ENCODE measurements around the gene DYNLT5.
A peak's percentile ranks its signal among the peaks of the same experiment; 100 is the strongest.

Gene DYNLT5

GRCh38 chr1:66751160-66751559 lies 1.1 kb upstream of the DYNLT5 start:
- H2AFZ ChIP-seq (ENCODE audit: low read length): no peak overlapping the region
- no peaks in the 10 kb centered on the region for H3K27me3 ChIP-seq (replicated peaks; ENCODE audit: insufficient read depth, low read length)
- no peak overlapping the region for H3K9ac ChIP-seq (ENCODE audit: low read length)
- no peaks in the 10 kb centered on the region for H3F3A ChIP-seq (ENCODE audit: insufficient read depth, low read length)
- no peak for DNase-seq
- no peaks in the 10 kb centered on the region for H4K20me1 ChIP-seq (ENCODE audit: insufficient read depth, low read length)
- no peaks in the 10 kb centered on the region for H3K36me3 ChIP-seq (replicated peaks; ENCODE audit: insufficient read depth, low read length)
- H3K4me3 ChIP-seq (ENCODE audit: low read length): no peak overlapping the region
- H3K9me2 ChIP-seq (replicated peaks; ENCODE audit: insufficient read depth, low read length): no peaks in the 10 kb centered on the region
- no peak overlapping the region for H3K27ac ChIP-seq (ENCODE audit: low read length)
- H3K9me3 ChIP-seq (replicated peaks; ENCODE audit: insufficient read depth, low read length): no peaks in the 10 kb centered on the region
- no peak overlapping the region for H3K4me2 ChIP-seq (ENCODE audit: low read depth, low read length)
- H3K4me1 ChIP-seq (ENCODE audit: low read length): peaks cover 5% of the 10 kb centered on the region; the same call in 1 of the 2 replicates
- H3K79me2 ChIP-seq (ENCODE audit: low read length): no peaks in the 10 kb centered on the region
- no peak for TF ChIP-seq CTCF (IDR thresholded peaks at IDR 0.05; ENCODE audit: low read length)
- TF ChIP-seq EZH2phosphoT487 (IDR thresholded peaks at IDR 0.05; ENCODE audit: low read length): no peak
- no peak for TF ChIP-seq EZH2 (optimal IDR thresholded peaks at IDR 0.05; ENCODE audit: low read depth, low read length)

GRCh38 chr1:66752671-66753371 lies 562 bp downstream of the DYNLT5 start:
- Histone ChIP-seq H3K79me2 (ENCODE audit: low read length) (no peaks in the 10 kb centered on the region), H2AFZ (ENCODE audit: low read length) (no peak overlapping the region), H3K4me1 (ENCODE audit: low read length) (peaks cover 19% of the 10 kb centered on the region), H3K36me3 (replicated peaks; ENCODE audit: insufficient read depth, low read length) (no peaks in the 10 kb centered on the region), H4K20me1 (ENCODE audit: insufficient read depth, low read length) (no peaks in the 10 kb centered on the region), H3K27me3 (replicated peaks; ENCODE audit: insufficient read depth, low read length) (no peaks in the 10 kb centered on the region), H3K4me3 (ENCODE audit: low read length) (no peak overlapping the region; the same call in 1 of the 2 replicates), H3K4me2 (ENCODE audit: low read depth, low read length) (peak overlapping the region; percentile 20; the same call in 1 of the 2 replicates), H3K9me2 (replicated peaks; ENCODE audit: insufficient read depth, low read length) (no peaks in the 10 kb centered on the region), H3K9me3 (replicated peaks; ENCODE audit: insufficient read depth, low read length) (no peaks in the 10 kb centered on the region), H3F3A (ENCODE audit: insufficient read depth, low read length) (peaks cover 13% of the 10 kb centered on the region), H3K9ac (ENCODE audit: low read length) (no peak overlapping the region), H3K27ac (ENCODE audit: low read length) (no peak overlapping the region)
- no peak for DNase-seq
- no peak for TF ChIP-seq CTCF (IDR thresholded peaks at IDR 0.05; ENCODE audit: low read length)
- no peak for TF ChIP-seq EZH2 (optimal IDR thresholded peaks at IDR 0.05; ENCODE audit: low read depth, low read length)
- no peak for TF ChIP-seq EZH2phosphoT487 (IDR thresholded peaks at IDR 0.05; ENCODE audit: low read length)

DNA sequence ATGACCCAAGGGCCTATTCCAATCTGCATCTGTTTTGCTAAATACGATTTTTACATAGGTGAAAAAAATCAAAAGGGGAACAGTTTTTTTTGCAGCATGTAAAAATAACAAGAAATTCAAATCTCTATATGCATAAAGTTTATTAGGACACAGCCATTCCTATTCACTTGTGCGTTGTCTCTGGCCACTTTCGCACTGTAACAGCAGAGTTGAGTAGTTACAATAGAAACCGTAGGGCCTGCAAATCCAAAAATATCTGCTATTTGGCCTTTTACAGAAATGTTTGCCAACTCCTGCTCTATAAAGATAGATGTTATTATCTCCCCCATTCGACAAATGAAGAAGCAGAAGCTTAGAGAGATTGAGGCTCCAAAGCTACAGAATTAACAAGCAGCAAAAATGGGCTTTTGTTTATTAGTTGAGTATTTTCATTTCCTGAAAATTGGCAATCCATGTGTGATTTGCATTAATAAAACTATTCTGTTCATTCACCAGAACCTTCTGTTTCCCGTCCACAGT lies 5.5 kb downstream of the DYNLT5 start:
- 0 out of 2 replicates have a peak overlapping the region, but pooled peaks have one; percentile 4 for H2AFZ ChIP-seq (ENCODE audit: low read length)
- peak overlapping the region; percentile 84 for H3K27ac ChIP-seq (ENCODE audit: low read length)
- peak overlapping the region; percentile 66 for H3K4me2 ChIP-seq (ENCODE audit: low read depth, low read length)
- H3K4me1 ChIP-seq (ENCODE audit: low read length): peaks cover 53% of the 10 kb centered on the region
- H3K9me3 ChIP-seq (replicated peaks; ENCODE audit: insufficient read depth, low read length): no peaks in the 10 kb centered on the region
- DNase-seq: no peak
- no peaks in the 10 kb centered on the region for H3K9me2 ChIP-seq (replicated peaks; ENCODE audit: insufficient read depth, low read length)
- H4K20me1 ChIP-seq (ENCODE audit: insufficient read depth, low read length): no peaks in the 10 kb centered on the region
- H3K4me3 ChIP-seq (ENCODE audit: low read length): peak overlapping the region; percentile 40
- H3F3A ChIP-seq (ENCODE audit: insufficient read depth, low read length): peaks cover 41% of the 10 kb centered on the region
- no peaks in the 10 kb centered on the region for H3K27me3 ChIP-seq (replicated peaks; ENCODE audit: insufficient read depth, low read length)
- no peak for TF ChIP-seq CTCF (IDR thresholded peaks at IDR 0.05; ENCODE audit: low read length)
- no peak for TF ChIP-seq EZH2phosphoT487 (IDR thresholded peaks at IDR 0.05; ENCODE audit: low read length)
- no peak for TF ChIP-seq EZH2 (optimal IDR thresholded peaks at IDR 0.05; ENCODE audit: low read depth, low read length)
- H3K79me2 ChIP-seq (ENCODE audit: low read length): no peaks in the 10 kb centered on the region
- peak overlapping the region; percentile 44 for H3K9ac ChIP-seq (ENCODE audit: low read length)
- no peaks in the 10 kb centered on the region for H3K36me3 ChIP-seq (replicated peaks; ENCODE audit: insufficient read depth, low read length)

All from MM.1S (cell line).